SK-N-SH (cell line): ENCODE data around the gene ETS2. TPM values are rescaled to one million over a fixed set of nuclear protein-coding genes. Genes with fewer than 3 reads are reported as not detected.

Source experiments
- CTCF ChIA-PET: fragments of 300-600, 350-600 bp; formaldehyde crosslinking; extraction: SDS; loops from one replicate; lab custom pipeline; 2021; lab: Yijun Ruan, JAX
- POLR2A ChIA-PET: fragments of 350-600 bp; sonication (Branson Sonifier 250); formaldehyde crosslinking; extraction: SDS; loops from one replicate; lab custom pipeline; 2020; ENCODE audit warnings: antibody characterized with exemption, inconsistent platforms; lab: Yijun Ruan, JAX
- DNase-seq: peaks from one replicate; pipeline ENCODE4 v3.0.0; 2012
- H2AFZ ChIP-seq: fragments of 200-600 bp; sonication (generic); 2 replicates; pipeline ENCODE4 v1.8.1; 2016; ENCODE audit warnings: antibody characterized with exemption, mild to moderate bottlenecking, low read depth
- H3F3A ChIP-seq: fragments of 200-600 bp; sonication (generic); replicated peaks from 2 replicates; pipeline ENCODE3; 2016; ENCODE audit warnings: antibody characterized with exemption, mild to moderate bottlenecking; ENCODE audit not compliant: insufficient read depth
- H3K27ac ChIP-seq, 2 experiments: fragments of 200-500 bp in 1 of 2; fragments of 200-600 bp in 1 of 2; sonication (Bioruptor generic) in 1 of 2; sonication (generic), shearing (Covaris generic) in 1 of 2; 2 replicates each; pipeline versions ENCODE4 v1.5.1 to v1.6.1; 2014 to 2016; ENCODE audit warnings: low read depth in 2 of 2, inconsistent platforms in 1 of 2, low read length in 1 of 2, mild to moderate bottlenecking in 1 of 2, mixed read lengths in 1 of 2
- H3K27me3 ChIP-seq: fragments of 200-600 bp; sonication (generic), shearing (Covaris generic); 2 replicates; pipeline ENCODE4 v1.6.1; 2016; ENCODE audit warnings: mixed run types; ENCODE audit not compliant: insufficient read depth
- H3K36me3 ChIP-seq, 2 experiments: fragments of 200-500 bp in 1 of 2; fragments of 200-600 bp in 1 of 2; sonication (Bioruptor generic) in 1 of 2; sonication (generic) in 1 of 2; replicated peaks in 1 of 2; 2 replicates each; pipeline versions ENCODE3 to v1.5.1; 2014 to 2016; ENCODE audit warnings: low read length in 1 of 2, mild to moderate bottlenecking in 1 of 2; ENCODE audit not compliant: insufficient read depth in 2 of 2, control insufficient read depth in 1 of 2
- H3K4me1 ChIP-seq, 2 experiments: fragments of 200-500 bp in 1 of 2; fragments of 200-600 bp in 1 of 2; sonication (Bioruptor generic) in 1 of 2; sonication (generic), shearing (Covaris generic) in 1 of 2; 2 replicates each; pipeline versions ENCODE4 v1.5.1 to v1.6.1; 2014 to 2016; ENCODE audit warnings: low read depth in 1 of 2, low read length in 1 of 2, mixed run types in 1 of 2; ENCODE audit not compliant: insufficient read depth in 2 of 2, control insufficient read depth in 1 of 2
- H3K4me2 ChIP-seq: fragments of 200-600 bp; sonication (generic), shearing (Covaris generic); 2 replicates; pipeline ENCODE4 v1.6.1; 2017; ENCODE audit warnings: mixed run types
- H3K4me3 ChIP-seq, 2 experiments: fragments of 200-500 bp in 1 of 2; fragments of 200-600 bp in 1 of 2; sonication (Bioruptor generic) in 1 of 2; sonication (generic), shearing (Covaris generic) in 1 of 2; 2 replicates each; pipeline versions ENCODE4 v1.5.1 to v1.8.1; 2014 to 2016; ENCODE audit warnings: low read depth in 2 of 2, inconsistent platforms in 1 of 2, low read length in 1 of 2, mild to moderate bottlenecking in 1 of 2, mixed read lengths in 1 of 2, moderate library complexity in 1 of 2
- H3K79me2 ChIP-seq: fragments of 200-600 bp; sonication (generic); 2 replicates; pipeline ENCODE4 v1.8.1; 2017; ENCODE audit warnings: mild to moderate bottlenecking; ENCODE audit not compliant: insufficient read depth
- H3K9ac ChIP-seq: fragments of 200-600 bp; sonication (generic); 2 replicates; pipeline ENCODE4 v1.6.1; 2017; ENCODE audit warnings: mixed run types
- H3K9me2 ChIP-seq: fragments of 200-600 bp; sonication (generic); 2 replicates; pipeline ENCODE4 v1.6.1; 2017; ENCODE audit warnings: mixed run types
- H3K9me3 ChIP-seq: fragments of 200-600 bp; sonication (generic); 2 replicates; pipeline ENCODE4 v1.6.1; 2017; ENCODE audit warnings: mixed run types, mild to moderate bottlenecking, moderate library complexity
- H4K20me1 ChIP-seq: fragments of 200-600 bp; sonication (generic); 2 replicates; pipeline ENCODE4 v1.6.1; 2017; ENCODE audit warnings: mild to moderate bottlenecking, mixed run types; ENCODE audit not compliant: insufficient read depth
- CHD2 ChIP-seq: fragments of 150-350 bp; IDR thresholded peaks from 2 replicates; pipeline ENCODE4 v1.6.1; 2018; ENCODE audit warnings: low read length; ENCODE audit not compliant: partially characterized antibody
- ELF1 ChIP-seq: IDR thresholded peaks from 2 replicates; pipeline ENCODE4 v1.4.0; 2012
- EP300 ChIP-seq, 2 experiments: IDR thresholded peaks; 2 replicates each; pipeline versions ENCODE4 v1.4.0 to v1.6.1; 2012; ENCODE audit warnings: borderline replicate concordance in 1 of 2, low read depth in 1 of 2, low read length in 1 of 2
- FOSL2 ChIP-seq: IDR thresholded peaks from 2 replicates; pipeline ENCODE4 v1.4.0; 2012; ENCODE audit warnings: low read depth, mild to moderate bottlenecking, moderate library complexity, borderline replicate concordance
- FOXJ3 ChIP-seq: sonication (generic); formaldehyde crosslinking; IDR thresholded peaks from 2 replicates; pipeline ENCODE4 v1.5.1; 2020; ENCODE audit warnings: mild to moderate bottlenecking, missing genetic modification reagents
- GABPA ChIP-seq: IDR thresholded peaks from 2 replicates; pipeline ENCODE4 v1.4.0; 2012; ENCODE audit warnings: low read depth, mild to moderate bottlenecking
- GATA2 ChIP-seq: sonication (generic); formaldehyde crosslinking; IDR thresholded peaks from 2 replicates; pipeline ENCODE4 v1.5.0; 2020; ENCODE audit warnings: mild to moderate bottlenecking, missing genetic modification reagents
- POLR2AphosphoS5 ChIP-seq: IDR thresholded peaks from 2 replicates; pipeline ENCODE4 v1.6.1; 2012; ENCODE audit warnings: low read depth, low read length
- RCOR1 ChIP-seq: fragments of 150-350 bp; IDR thresholded peaks from 2 replicates; pipeline ENCODE4 v1.6.1; 2017; ENCODE audit warnings: antibody characterized with exemption, low read length
- REST ChIP-seq: IDR thresholded peaks from 2 replicates; pipeline ENCODE4 v1.6.1; 2012; ENCODE audit warnings: mild to moderate bottlenecking, low read depth, low read length, moderate library complexity
- RFX5 ChIP-seq: IDR thresholded peaks from 2 replicates; pipeline ENCODE4 v1.6.1; 2012; ENCODE audit warnings: mild to moderate bottlenecking, improper control_type of control experiment, low read length
- SIN3A ChIP-seq: IDR thresholded peaks from 2 replicates; pipeline ENCODE4 v1.6.1; 2012; ENCODE audit warnings: low read depth, mild to moderate bottlenecking, low read length, moderate library complexity, borderline replicate concordance
- SMC3 ChIP-seq: IDR thresholded peaks from 2 replicates; pipeline ENCODE4 v1.6.1; 2012; ENCODE audit warnings: low read depth, low read length, improper control_type of control experiment
- TAF1 ChIP-seq: IDR thresholded peaks from 2 replicates; pipeline ENCODE4 v1.6.1; 2012; ENCODE audit warnings: low read depth, mild to moderate bottlenecking, low read length, moderate library complexity, borderline replicate concordance
- TEAD4 ChIP-seq: IDR thresholded peaks from 2 replicates; pipeline ENCODE4 v1.4.0; 2012; ENCODE audit warnings: mild to moderate bottlenecking, borderline replicate concordance; ENCODE audit not compliant: insufficient read depth
- USF2 ChIP-seq: fragments of 150-350 bp; IDR thresholded peaks from 2 replicates; pipeline ENCODE4 v1.6.1; 2017; ENCODE audit warnings: antibody characterized with exemption, low read length, low read depth, borderline replicate concordance
- YY1 ChIP-seq: IDR thresholded peaks from 2 replicates; pipeline ENCODE4 v1.4.0; 2012; ENCODE audit warnings: low read depth, mild to moderate bottlenecking
- WGBS: methylation state at CpG from one replicate; pipeline ENCODE4 v1.1.6; 2017; ENCODE audit warnings: low lambda C conversion rate; 5-methylcytosine and 5-hydroxymethylcytosine counted together
- polyA plus RNA-seq, 3 experiments: library from polyadenylated mRNA; depleted of rRNA; stranded (reverse); fragments of >200 nt; gene quantifications; 2 replicates each; pipeline ENCODE4 v1.2.3, GENCODE V29; 2012
- TF ChIP-seq, protein P1 (sequence below): fragments of 150-350 bp; IDR thresholded peaks from 2 replicates; pipeline ENCODE4 v1.6.1; 2016; ENCODE audit warnings: mild to moderate bottlenecking, low read depth, low read length

Gene ETS2
- polyA plus RNA-seq, 1 of the 3 experiments (the other 2 are of a cell fraction), result 16.3 TPM

DNA sequence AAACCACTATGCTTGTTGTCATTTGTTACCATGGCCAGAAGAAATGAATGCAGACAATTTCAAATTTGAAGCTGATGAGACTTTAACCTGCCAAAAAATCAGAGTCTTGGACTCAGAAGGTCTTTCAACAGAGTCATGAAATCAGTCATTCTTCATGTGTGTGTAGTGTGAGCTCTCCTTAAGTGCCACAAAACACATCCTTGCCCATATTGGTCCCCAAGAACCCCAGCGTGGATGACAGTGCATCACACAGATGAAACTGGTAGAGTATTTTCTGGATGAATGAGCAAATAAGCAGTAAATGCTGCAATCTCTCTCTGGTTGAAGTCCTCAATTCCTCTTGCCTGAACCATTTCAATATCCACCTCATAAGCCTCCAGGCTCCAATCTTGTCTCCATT lies 28.7 kb upstream of the ETS2 start:
- no peak overlapping the region for H3K9ac ChIP-seq
- POLR2A ChIA-PET, result no interaction called here
- no peaks in the 10 kb centered on the region for H3K27me3 ChIP-seq
- no peaks in the 10 kb centered on the region for H3K79me2 ChIP-seq
- DNase-seq, result no peak
- peaks cover 3% of the 10 kb centered on the region; the same call in 1 of the 2 replicates for H3K9me3 ChIP-seq
- no peak overlapping the region for H3K4me2 ChIP-seq
- 80% methylated on average over 1 of the region's 1 CpG for WGBS
- no peak overlapping the region for H2AFZ ChIP-seq
- H3F3A ChIP-seq, result peaks cover 13% of the 10 kb centered on the region
- H3K27ac ChIP-seq, result no peak overlapping the region
- no peak overlapping the region for H3K4me3 ChIP-seq
- H4K20me1 ChIP-seq, result no peaks in the 10 kb centered on the region
- no peaks in the 10 kb centered on the region for H3K36me3 ChIP-seq
- no peak for TF ChIP-seq RCOR1
- TF ChIP-seq FOXJ3 (CRISPR knock-in tag), result no peak
- no peak for TF ChIP-seq TEAD4
- no peak for TF ChIP-seq YY1
- TF ChIP-seq USF2, result no peak
- TF ChIP-seq CHD2, result no peak
- TF ChIP-seq RFX5, result no peak
- TF ChIP-seq REST, result no peak
- CTCF ChIA-PET, result interaction anchor here (1.9 kb wide), 1 partner anchor 361 kb away, joined by 6 read pairs; no protein-coding TSS in a partner anchor
- H3K4me1 ChIP-seq, result peaks cover 14 to 19% of the 10 kb centered on the region in 2 experiments; a peak in 3 of 4 replicates
- no peaks in the 10 kb centered on the region for H3K9me2 ChIP-seq

- Histone ChIP-seq H3K4me1 (peaks cover 10 to 19% of the 10 kb centered on the region in 2 experiments; a peak in 3 of 4 replicates), H4K20me1 (no peaks in the 10 kb centered on the region), H3K4me2 (no peak overlapping the region), H3K4me3 (no peak overlapping the region), H3K27me3 (no peaks in the 10 kb centered on the region), H3K36me3 (no peaks in the 10 kb centered on the region), H3K27ac (no peak overlapping the region), H3F3A (peaks cover 12% of the 10 kb centered on the region), H3K9me3 (peaks cover 3% of the 10 kb centered on the region; the same call in 1 of the 2 replicates), H2AFZ (no peak overlapping the region), H3K9ac (no peak overlapping the region), H3K79me2 (no peaks in the 10 kb centered on the region), H3K9me2 (no peaks in the 10 kb centered on the region)
- 73% methylated on average over 5 of the region's 5 CpGs for WGBS
- TF ChIP-seq SIN3A (no peak), GABPA (no peak), FOSL2 (no peak), EP300 (IDR thresholded peaks at IDR 0.05; ENCODE audit: borderline replicate concordance in 1 of 2, low read depth in 1 of 2, low read length in 1 of 2) (no peak), SMC3 (no peak), GATA2 (no peak), TAF1 (no peak), POLR2AphosphoS5 (no peak), ELF1 (no peak)
- TF ChIP-seq, protein P1, sequence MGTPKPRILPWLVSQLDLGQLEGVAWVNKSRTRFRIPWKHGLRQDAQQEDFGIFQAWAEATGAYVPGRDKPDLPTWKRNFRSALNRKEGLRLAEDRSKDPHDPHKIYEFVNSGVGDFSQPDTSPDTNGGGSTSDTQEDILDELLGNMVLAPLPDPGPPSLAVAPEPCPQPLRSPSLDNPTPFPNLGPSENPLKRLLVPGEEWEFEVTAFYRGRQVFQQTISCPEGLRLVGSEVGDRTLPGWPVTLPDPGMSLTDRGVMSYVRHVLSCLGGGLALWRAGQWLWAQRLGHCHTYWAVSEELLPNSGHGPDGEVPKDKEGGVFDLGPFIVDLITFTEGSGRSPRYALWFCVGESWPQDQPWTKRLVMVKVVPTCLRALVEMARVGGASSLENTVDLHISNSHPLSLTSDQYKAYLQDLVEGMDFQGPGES, result no peak
- DNase-seq, result no peak
- CTCF ChIA-PET, result interaction anchor here (1.9 kb wide), 1 partner anchor 360 kb away, joined by 6 read pairs; no protein-coding TSS in a partner anchor
- POLR2A ChIA-PET, result no interaction called here
These were observed 28.2 kb upstream of the ETS2 start for GRCh38 chr21:38777531-38777930.
